Measurements from ENCODE around the gene ATP5F1E. TPM values are rescaled to one million over a fixed set of nuclear protein-coding genes. Genes with fewer than 3 reads are reported as not detected.

ATP5F1E gene
- total RNA-seq, 1 donor from 2014 or later = 134 TPM

DNA sequence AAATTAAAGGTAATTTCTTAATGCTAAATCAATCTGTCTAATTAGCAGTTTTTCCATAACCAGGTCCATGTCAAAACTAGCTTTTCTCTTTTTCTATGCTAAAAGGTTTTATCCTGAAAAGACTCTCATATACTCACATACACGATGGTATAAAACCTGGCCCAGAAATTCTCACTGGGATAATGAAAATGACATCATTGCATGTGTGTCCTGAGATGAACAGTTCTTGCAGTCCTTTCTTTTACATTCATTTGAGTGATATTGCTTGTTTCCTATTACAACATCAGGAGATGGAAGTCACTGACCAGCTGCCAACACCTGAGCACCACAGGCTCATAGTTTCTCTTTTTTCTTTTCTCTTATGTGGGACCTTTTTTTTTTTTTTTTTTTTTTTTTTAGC lies 18.3 kb upstream of the ATP5F1E start:
- intact Hi-C loops (cut with micrococcal nuclease) = no loop called here
- H3K27me3 ChIP-seq (ENCODE audit: low read depth) = peaks cover 17% of the 10 kb centered on the region
- H3K27ac ChIP-seq (replicated peaks) = no peak overlapping the region
- TF ChIP-seq, protein P1, sequence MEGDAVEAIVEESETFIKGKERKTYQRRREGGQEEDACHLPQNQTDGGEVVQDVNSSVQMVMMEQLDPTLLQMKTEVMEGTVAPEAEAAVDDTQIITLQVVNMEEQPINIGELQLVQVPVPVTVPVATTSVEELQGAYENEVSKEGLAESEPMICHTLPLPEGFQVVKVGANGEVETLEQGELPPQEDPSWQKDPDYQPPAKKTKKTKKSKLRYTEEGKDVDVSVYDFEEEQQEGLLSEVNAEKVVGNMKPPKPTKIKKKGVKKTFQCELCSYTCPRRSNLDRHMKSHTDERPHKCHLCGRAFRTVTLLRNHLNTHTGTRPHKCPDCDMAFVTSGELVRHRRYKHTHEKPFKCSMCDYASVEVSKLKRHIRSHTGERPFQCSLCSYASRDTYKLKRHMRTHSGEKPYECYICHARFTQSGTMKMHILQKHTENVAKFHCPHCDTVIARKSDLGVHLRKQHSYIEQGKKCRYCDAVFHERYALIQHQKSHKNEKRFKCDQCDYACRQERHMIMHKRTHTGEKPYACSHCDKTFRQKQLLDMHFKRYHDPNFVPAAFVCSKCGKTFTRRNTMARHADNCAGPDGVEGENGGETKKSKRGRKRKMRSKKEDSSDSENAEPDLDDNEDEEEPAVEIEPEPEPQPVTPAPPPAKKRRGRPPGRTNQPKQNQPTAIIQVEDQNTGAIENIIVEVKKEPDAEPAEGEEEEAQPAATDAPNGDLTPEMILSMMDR (IDR thresholded peaks at IDR 0.05; ENCODE audit: borderline replicate concordance) = no peak
- DNase-seq = no peak
- H3K9me3 ChIP-seq (replicated peaks) = no peaks in the 10 kb centered on the region
- no peak overlapping the region for H3K4me3 ChIP-seq
- no peaks in the 10 kb centered on the region for H3K36me3 ChIP-seq
- H3K4me1 ChIP-seq = no peaks in the 10 kb centered on the region

GRCh38 chr20:59048681-59049030 lies 16.5 kb upstream of the ATP5F1E start:
- Histone ChIP-seq H3K27ac (replicated peaks) (no peak overlapping the region), H3K4me3 (no peak overlapping the region), H3K27me3 (ENCODE audit: low read depth) (peaks cover 17% of the 10 kb centered on the region), H3K36me3 (no peaks in the 10 kb centered on the region), H3K4me1 (no peaks in the 10 kb centered on the region), H3K9me3 (replicated peaks) (no peaks in the 10 kb centered on the region)
- TF ChIP-seq, protein P1 (IDR thresholded peaks at IDR 0.05; ENCODE audit: borderline replicate concordance) = no peak
- intact Hi-C loops (cut with micrococcal nuclease) = no loop called here
- DNase-seq = no peak

DNA sequence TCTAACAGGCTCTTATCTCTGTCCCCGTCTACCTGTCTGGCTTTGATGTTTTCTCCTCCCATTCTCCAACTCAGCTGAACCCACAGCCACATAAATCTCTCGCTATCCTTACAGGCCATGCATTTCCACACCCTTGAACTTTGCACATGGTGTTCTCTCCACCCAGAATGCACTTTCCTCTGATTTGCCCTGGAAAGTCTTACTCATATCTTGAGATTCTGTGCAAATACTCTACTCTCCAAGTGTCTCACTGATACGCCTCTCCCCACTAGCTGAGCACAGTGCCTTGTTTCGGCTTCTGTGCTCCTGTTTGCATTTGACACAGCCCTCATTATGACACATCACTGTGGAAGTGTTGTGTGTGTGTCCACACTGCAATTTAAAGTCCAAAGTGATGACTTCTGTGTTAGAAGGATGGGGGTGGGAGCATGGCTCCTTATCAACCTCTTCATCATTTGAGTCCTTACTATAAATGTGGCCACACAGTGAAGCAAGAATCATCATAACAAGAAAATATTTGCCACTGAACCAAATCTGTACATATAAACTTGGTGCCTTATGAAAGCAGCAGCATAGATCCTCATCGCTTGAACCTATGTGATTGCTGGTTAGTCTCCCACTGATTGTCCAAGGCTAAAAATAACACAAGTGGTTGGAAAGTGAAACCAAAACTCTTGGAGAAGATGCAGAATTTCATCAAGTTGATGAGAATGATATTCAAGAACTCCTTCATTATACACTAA lies 16.0 kb upstream of the ATP5F1E start:
- H3K36me3 ChIP-seq = no peaks in the 10 kb centered on the region
- TF ChIP-seq, protein P1 (IDR thresholded peaks at IDR 0.05; ENCODE audit: borderline replicate concordance) = no peak
- H3K4me1 ChIP-seq = peaks cover 5% of the 10 kb centered on the region
- no peaks in the 10 kb centered on the region for H3K9me3 ChIP-seq (replicated peaks)
- no peak overlapping the region for H3K27ac ChIP-seq (replicated peaks)
- intact Hi-C loops (cut with micrococcal nuclease) = no loop called here
- peaks cover 17% of the 10 kb centered on the region for H3K27me3 ChIP-seq (ENCODE audit: low read depth)
- no peak overlapping the region for H3K4me3 ChIP-seq
- no peak for DNase-seq

DNA sequence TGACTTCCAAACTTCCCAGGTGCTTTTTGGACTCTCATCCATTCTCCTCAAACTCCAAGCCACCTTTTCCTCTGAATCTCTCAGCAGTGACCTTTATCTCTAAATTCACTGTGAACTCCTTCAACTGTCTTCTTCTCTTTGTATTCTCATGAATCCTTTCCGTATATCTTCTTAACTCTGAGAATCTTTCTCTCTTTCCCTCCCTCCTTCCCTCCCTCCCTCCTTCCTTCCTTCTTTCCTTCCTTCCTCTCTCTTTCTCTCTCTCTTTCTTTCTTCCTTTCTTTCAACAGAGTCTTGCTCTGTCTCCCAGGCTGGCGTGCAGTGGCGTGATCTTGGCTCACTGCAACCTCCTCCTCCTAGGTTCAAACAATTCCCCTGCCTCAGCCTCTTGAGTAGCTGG lies 14.7 kb upstream of the ATP5F1E start:
- Histone ChIP-seq H3K36me3 (no peaks in the 10 kb centered on the region), H3K4me3 (no peak overlapping the region), H3K27ac (replicated peaks) (no peak overlapping the region), H3K4me1 (peaks cover 14% of the 10 kb centered on the region), H3K27me3 (ENCODE audit: low read depth) (peaks cover 14% of the 10 kb centered on the region), H3K9me3 (replicated peaks) (no peaks in the 10 kb centered on the region)
- DNase-seq = no peak
- intact Hi-C loops (cut with micrococcal nuclease) = no loop called here
- TF ChIP-seq, protein P1 (IDR thresholded peaks at IDR 0.05; ENCODE audit: borderline replicate concordance) = no peak

GRCh38 chr20:59044796-59045195 lies 12.7 kb upstream of the ATP5F1E start:
- no peak overlapping the region for H3K4me3 ChIP-seq
- DNase-seq = no peak
- intact Hi-C loops (cut with micrococcal nuclease) = no loop called here
- H3K9me3 ChIP-seq (replicated peaks) = no peaks in the 10 kb centered on the region
- no peaks in the 10 kb centered on the region for H3K27me3 ChIP-seq (ENCODE audit: low read depth)
- H3K27ac ChIP-seq (replicated peaks) = no peak overlapping the region
- TF ChIP-seq, protein P1 (IDR thresholded peaks at IDR 0.05; ENCODE audit: borderline replicate concordance) = no peak
- H3K4me1 ChIP-seq = peaks cover 35% of the 10 kb centered on the region
- H3K36me3 ChIP-seq = no peaks in the 10 kb centered on the region
